CD4-positive, alpha-beta T cell (primary cell): ENCODE results near the gene BFAR. TPM values are rescaled to one million over a fixed set of nuclear protein-coding genes. Genes with fewer than 3 reads are reported as not detected.
"Not testable (repeated sequence)": the region's sequence is repeated elsewhere in the genome, so short reads cannot be mapped to it uniquely, and the experiment has no call there.

Source experiments
- ATAC-seq: fragments of 200-7000 bp; cut with Tn5 transposase; one replicate; pipeline ENCODE4 v1.10.0; 2022; ENCODE audit warnings: mild to moderate bottlenecking; ENCODE audit not compliant: poor library complexity
- CTCF ChIA-PET: fragments of 350-600 bp; sonication (Branson Sonifier 250); formaldehyde crosslinking; loops from one replicate; lab custom pipeline; 2021; ENCODE audit warnings: antibody characterized with exemption, inconsistent platforms; lab: Charles Lee
- POLR2A ChIA-PET: fragments of 350-600 bp; sonication (Branson Sonifier 250); formaldehyde crosslinking; loops from one replicate; lab custom pipeline; 2021; ENCODE audit warnings: antibody characterized with exemption, inconsistent platforms; lab: Charles Lee
- DNase-seq, 14 experiments: peaks; one replicate each; pipeline ENCODE4 v3.0.0-alpha.2; 2013 to 2020; ENCODE audit warnings: mixed read lengths in 2 of 14
- H3K27ac ChIP-seq, 2 donors: one replicate each; pipeline versions ENCODE4 v1.5.1 to v1.7.0; 2013; ENCODE audit warnings: low read length in 2 of 2, low read depth in 1 of 2, mild to moderate bottlenecking in 1 of 2
- H3K27me3 ChIP-seq, 2 experiments: 1 replicate in 1 of 2; 2 replicates in 1 of 2; pipeline versions ENCODE4 v1.6.1 to v1.7.0; 2013; ENCODE audit warnings: low read length in 2 of 2, control low read depth in 1 of 2, mild to moderate bottlenecking in 1 of 2, moderate library complexity in 1 of 2; ENCODE audit not compliant: insufficient read depth in 2 of 2, control insufficient read depth in 1 of 2
- H3K36me3 ChIP-seq: one replicate; pipeline ENCODE4 v1.6.1; 2013; ENCODE audit warnings: low read length, control low read depth; ENCODE audit not compliant: insufficient read depth
- H3K4me1 ChIP-seq: one replicate; pipeline ENCODE4 v1.6.1; 2013; ENCODE audit warnings: low read length, control low read depth; ENCODE audit not compliant: insufficient read depth
- H3K4me3 ChIP-seq: one replicate; pipeline ENCODE4 v1.5.1; 2013; ENCODE audit warnings: mild to moderate bottlenecking, low read length, moderate library complexity
- H3K9me3 ChIP-seq, 2 experiments: 1 replicate in 1 of 2; 2 replicates in 1 of 2; pipeline versions ENCODE4 v1.6.1 to v1.7.0; 2013; ENCODE audit warnings: low read length in 2 of 2, mild to moderate bottlenecking in 2 of 2, control low read depth in 1 of 2, moderate library complexity in 1 of 2; ENCODE audit not compliant: control insufficient read depth in 1 of 2, insufficient read depth in 1 of 2
- H3K27ac Mint-ChIP-seq: one replicate; pipeline ENCODE4 v1.8.0; 2020; ENCODE audit warnings: mixed read lengths
- H3K27me3 Mint-ChIP-seq: one replicate; pipeline ENCODE4 v1.8.0; 2021; ENCODE audit warnings: mixed read lengths
- H3K36me3 Mint-ChIP-seq: one replicate; pipeline ENCODE4 v1.8.0; 2021; ENCODE audit warnings: low read depth, mixed read lengths
- H3K4me1 Mint-ChIP-seq: one replicate; pipeline ENCODE4 v1.8.0; 2021; ENCODE audit warnings: low read depth, mixed read lengths
- H3K4me3 Mint-ChIP-seq: one replicate; pipeline ENCODE4 v1.8.0; 2020; ENCODE audit warnings: mild to moderate bottlenecking, mixed read lengths
- H3K9me3 Mint-ChIP-seq: one replicate; pipeline ENCODE4 v1.8.0; 2020; ENCODE audit warnings: mixed read lengths
- CTCF ChIP-seq: fragments of 200-600 bp; IDR thresholded peaks from one replicate; pipeline ENCODE4 v1.8.0; 2022; ENCODE audit warnings: antibody characterized with exemption, mild to moderate bottlenecking
- intact Hi-C, 2 experiments: fragments of 100-400 bp; cut with DNase I in 1 of 2; cut with micrococcal nuclease in 1 of 2; formaldehyde crosslinking; loops; one replicate each; pipeline versions ENCODE4 v1.15.1 to v1.9.0; 2023 to 2025; cut with DNase I, micrococcal nuclease
- total RNA-seq, 174 experiments: library from RNA in 2 of 174; stranded (reverse) in 2 of 174; gene quantifications; one replicate each; pipeline ENCODE4 v1.2.3 and lab custom pipeline; 2021 to 2026

Gene BFAR
- total RNA-seq, 2 experiments from 2014 or later: 36.9 to 37.6 TPM

GRCh38 chr16:14629612-14629918 lies 3.2 kb upstream of the BFAR start:
- H3K27me3 Mint-ChIP-seq: no peaks in the 10 kb centered on the region
- peak overlapping the region; percentile 84 for H3K4me3 ChIP-seq
- TF ChIP-seq CTCF: no peak
- POLR2A ChIA-PET: interaction anchor here (1.3 to 1.9 kb wide), 2 partner anchors 343 to 710 kb away, joined by 4 to 9 read pairs; partner anchors contain the start of gene ERCC4
- peak overlapping the region; percentile 87 to 89 for H3K27ac ChIP-seq
- ATAC-seq (no peak), DNase-seq (no peak)
- H3K9me3 ChIP-seq: no peaks in the 10 kb centered on the region
- intact Hi-C loops: no loop called here
- H3K36me3 ChIP-seq: peaks cover 30% of the 10 kb centered on the region
- peaks cover 47% of the 10 kb centered on the region for H3K4me1 Mint-ChIP-seq
- peaks cover 50% of the 10 kb centered on the region for H3K4me1 ChIP-seq
- peaks cover 65% of the 10 kb centered on the region for H3K36me3 Mint-ChIP-seq
- CTCF ChIA-PET: interaction anchor here (1.5 kb wide), 1 partner anchor 9 kb away, joined by 3 read pairs; no protein-coding TSS in a partner anchor
- no peaks in the 10 kb centered on the region for H3K27me3 ChIP-seq
- peak overlapping the region; percentile 93 for H3K27ac Mint-ChIP-seq
- H3K9me3 Mint-ChIP-seq: peaks cover 3% of the 10 kb centered on the region
- H3K4me3 Mint-ChIP-seq: peak overlapping the region; percentile 86

GRCh38 chr16:14629919-14630619 lies 2.7 kb upstream of the BFAR start, which contains the start of gene PARN:
TSS of gene PARN (minus strand) at chr16:14630260. CDS start at chr16:14630125, 135 bp downstream.
- intact Hi-C loops: loop anchor here in 1 of 2 experiments (5.0 to 10.0 kb wide), 4 partner anchors 345 to 1015 kb away; partner anchors contain the start of genes MARF1, MRTFB and NTAN1
- peaks cover 25% of the 10 kb centered on the region for H3K36me3 ChIP-seq
- H3K27ac ChIP-seq: peak within 1 kb of the TSS; percentile 87 to 89
- peaks cover 3% of the 10 kb centered on the region for H3K9me3 Mint-ChIP-seq
- H3K4me1 Mint-ChIP-seq: peaks cover 52% of the 10 kb centered on the region
- peak within 1 kb of the TSS; percentile 84 for H3K4me3 ChIP-seq
- H3K9me3 ChIP-seq: no peaks in the 10 kb centered on the region
- CTCF ChIA-PET: interaction anchor here (1.5 kb wide), 1 partner anchor 9 kb away, joined by 3 read pairs; no protein-coding TSS in a partner anchor
- no peaks in the 10 kb centered on the region for H3K27me3 Mint-ChIP-seq
- H3K4me3 Mint-ChIP-seq: peak within 1 kb of the TSS; percentile 86
- DNase-seq (peak; percentile 95 to 100 (median 98)), ATAC-seq (peak; percentile 63)
- H3K27ac Mint-ChIP-seq: peak within 1 kb of the TSS; percentile 93
- H3K4me1 ChIP-seq: peaks cover 55% of the 10 kb centered on the region
- no peaks in the 10 kb centered on the region for H3K27me3 ChIP-seq
- no peak for TF ChIP-seq CTCF
- POLR2A ChIA-PET: interaction anchor here (0.9 to 1.9 kb wide), 3 partner anchors 10 to 710 kb away, joined by 4 to 9 read pairs (median 4); partner anchors contain the start of gene ERCC4
- H3K36me3 Mint-ChIP-seq: peaks cover 65% of the 10 kb centered on the region

- peaks cover 18% of the 10 kb centered on the region for H3K36me3 ChIP-seq
- peaks cover 54% of the 10 kb centered on the region for H3K4me1 Mint-ChIP-seq
- H3K4me1 ChIP-seq: peaks cover 62% of the 10 kb centered on the region
- H3K9me3 Mint-ChIP-seq, H3K27me3 ChIP-seq, ATAC-seq, H3K9me3 ChIP-seq, H3K27me3 Mint-ChIP-seq: not testable (repeated sequence)
- H3K4me3 Mint-ChIP-seq: peak overlapping the region; percentile 86
- peak overlapping the region; percentile 79 to 85 for H3K27ac ChIP-seq
- peaks cover 60% of the 10 kb centered on the region for H3K36me3 Mint-ChIP-seq
- H3K27ac Mint-ChIP-seq: peak overlapping the region; percentile 93
- DNase-seq: peak in 1 of 14 experiments; percentile 18
- CTCF ChIA-PET: interaction anchor here (1.5 kb wide), 1 partner anchor 10 kb away, joined by 3 read pairs; no protein-coding TSS in a partner anchor
- H3K4me3 ChIP-seq: peak overlapping the region; percentile 84
- POLR2A ChIA-PET: interaction anchor here (0.9 to 1.9 kb wide), 3 partner anchors 10 to 711 kb away, joined by 4 to 9 read pairs (median 4); partner anchors contain the start of gene ERCC4
- intact Hi-C loops: loop anchor here in 1 of 2 experiments (5.0 to 10.0 kb wide), 4 partner anchors 346 to 1014 kb away; partner anchors contain the start of genes MARF1, MRTFB and NTAN1
Measured at GRCh38 chr16:14630620-14631330, 2.0 kb upstream of the BFAR start.
